GM21515 (cell line): ENCODE results near the gene NSA2.

ENCODE experiments used
- ATAC-seq: cut with Tn5 transposase; IDR thresholded peaks from one replicate; pipeline ENCODE4 v1.9.1; 2021; ENCODE audit not compliant: unreplicated experiment

The NSA2 gene

GRCh38 chr5:74810915-74811314, 43.9 kb downstream of the NSA2 start:
- no peak for ATAC-seq

GRCh38 chr5:74816875-74817274, 49.8 kb downstream of the NSA2 start:
- no peak for ATAC-seq

DNA sequence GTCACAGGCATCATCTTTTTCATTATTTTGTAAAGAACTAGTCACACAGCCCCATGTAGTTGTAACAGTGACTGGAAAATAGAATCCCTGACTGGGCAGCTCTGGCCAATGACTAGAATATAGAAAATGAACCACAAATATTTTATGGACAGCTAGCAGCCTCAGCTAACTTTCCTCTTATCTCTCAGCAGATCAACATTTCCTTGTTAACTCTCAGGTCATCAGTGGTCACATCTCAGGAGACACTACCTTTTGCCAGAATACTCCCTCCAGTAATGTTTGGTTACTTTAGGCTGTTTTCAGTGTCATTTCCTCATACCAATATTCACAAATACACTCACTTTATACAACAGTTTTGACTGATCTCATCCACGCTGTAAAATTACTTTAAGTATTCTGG, 55.2 kb downstream of the NSA2 start:
- ATAC-seq = no peak

DNA sequence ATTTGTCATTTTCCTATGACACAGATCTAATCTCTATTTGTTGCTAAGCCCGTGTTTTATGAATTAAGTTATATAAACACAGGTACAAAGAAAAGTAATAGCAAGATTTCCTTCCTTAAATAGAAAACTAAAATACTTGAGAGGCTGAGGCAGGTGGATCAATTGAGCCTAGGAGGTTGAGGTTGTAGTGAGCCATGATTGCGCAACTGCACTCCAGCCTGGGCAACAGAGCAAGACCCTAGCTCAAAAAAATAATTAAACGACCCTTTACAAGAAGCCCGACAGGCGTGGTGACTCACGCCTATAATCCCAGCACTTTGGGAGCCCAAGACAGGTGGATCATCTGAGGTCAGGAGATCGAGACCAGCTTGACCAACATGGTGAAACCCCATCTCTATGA, 62.4 kb downstream of the NSA2 start:
- no peak for ATAC-seq
